ENCODE measurements around the gene ARHGEF16. TPM values are rescaled to one million over a fixed set of nuclear protein-coding genes. Genes with fewer than 3 reads are reported as not detected.

ARHGEF16 gene
- total RNA-seq, 1 donor from 2014 or later = 2.0 TPM

DNA sequence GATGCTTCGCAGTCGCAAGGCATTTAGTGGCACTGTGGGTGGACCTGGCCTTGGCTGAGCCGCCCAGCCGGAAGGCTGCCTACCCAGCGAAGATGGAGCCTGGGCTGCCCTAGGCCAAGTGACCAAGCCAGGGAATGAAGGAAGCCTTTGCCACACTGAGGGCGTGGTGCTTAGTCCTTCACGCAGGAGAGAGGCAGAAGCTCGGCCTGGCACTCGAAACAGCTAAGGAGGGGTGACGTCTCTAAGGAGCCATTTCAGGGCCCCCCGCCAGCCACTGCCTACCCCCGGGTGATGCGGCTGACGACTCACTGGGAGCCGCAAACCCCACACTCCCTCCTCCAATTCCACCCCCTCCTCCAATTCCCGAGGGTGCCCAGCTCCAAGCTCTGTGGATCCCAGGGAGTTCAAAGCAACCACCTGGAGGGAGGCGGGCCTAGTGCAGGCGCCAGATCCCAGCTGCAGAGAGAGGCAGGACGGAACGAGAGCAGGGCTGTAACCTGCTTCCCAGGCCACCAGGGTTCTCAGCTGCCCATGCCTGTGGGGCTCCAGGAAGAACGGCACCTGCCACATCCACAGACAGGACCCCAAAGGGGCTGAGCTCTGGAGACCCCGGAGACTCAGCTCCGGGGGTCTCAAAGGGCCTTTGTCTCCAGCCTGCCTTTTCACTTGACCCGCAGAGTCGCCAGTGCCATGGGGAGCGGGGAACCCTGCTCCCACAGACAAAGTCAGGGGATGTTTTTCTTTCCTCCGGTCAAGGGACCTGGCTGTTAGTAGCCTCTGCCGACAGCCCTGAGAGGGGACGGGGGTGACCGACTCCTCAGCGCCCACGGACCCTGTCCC, 75.8 kb downstream of the ARHGEF16 start:
- DNase-seq (ENCODE audit: low spot score) = no peak
- peak overlapping the region; percentile 78 for H3K4me3 Mint-ChIP-seq (ENCODE audit: unreplicated experiment)
- H3K4me1 Mint-ChIP-seq (ENCODE audit: low read depth) = peaks cover 48% of the 10 kb centered on the region
- no peaks in the 10 kb centered on the region for H3K27me3 Mint-ChIP-seq (ENCODE audit: low read depth)
- H3K36me3 Mint-ChIP-seq (ENCODE audit: low read depth) = no peaks in the 10 kb centered on the region
- TF ChIP-seq CTCF (IDR thresholded peaks at IDR 0.05) = peak; percentile 37
- H3K27ac Mint-ChIP-seq (ENCODE audit: unreplicated experiment) = peak overlapping the region; percentile 61
- no peaks in the 10 kb centered on the region for H3K9me3 Mint-ChIP-seq (ENCODE audit: low read depth)

Other genes starting within 250 kb of the ARHGEF16 start
- 185 to 332 TPM (median 328 TPM) in 3 replicates for gene MEGF6, start 156.8 kb downstream of the ARHGEF16 start, total RNA-seq
- gene TPRG1L, start 170.3 kb downstream of the ARHGEF16 start, total RNA-seq = 52.5 to 53.7 TPM (median 53.6 TPM) in 3 replicates
- gene WRAP73, start 195.4 kb downstream of the ARHGEF16 start, total RNA-seq = 12.6 to 17.6 TPM (median 15.5 TPM) in 3 replicates
- gene TP73, start 197.9 kb downstream of the ARHGEF16 start, total RNA-seq = 0.05 to 0.58 TPM in 2 of 3 replicates, not detected in the other